A673 (cell line): ENCODE data around the gene DYNLRB2.

Experiments
- EZH2 ChIP-seq: fragments of 200-600 bp; sonication (generic); IDR thresholded peaks from 2 replicates; pipeline ENCODE4 v1.6.1; 2017; ENCODE audit warnings: borderline replicate concordance, low read depth, mild to moderate bottlenecking, mixed read lengths, antibody characterized with exemption, low read length; ENCODE audit not compliant: poor library complexity, severe bottlenecking
- TF ChIP-seq, protein P1 (sequence below): fragments of 300-800, 200-600 bp; sonication (generic); conservative IDR thresholded peaks from 2 replicates; pipeline ENCODE4 v1.5.1; 2017; ENCODE audit warnings: low read depth, mild to moderate bottlenecking, antibody characterized with exemption, low read length, moderate library complexity, mixed read lengths

GRCh38 chr16:80596507-80597207 is 55.9 kb downstream of the DYNLRB2 start:
- TF ChIP-seq, protein P1, sequence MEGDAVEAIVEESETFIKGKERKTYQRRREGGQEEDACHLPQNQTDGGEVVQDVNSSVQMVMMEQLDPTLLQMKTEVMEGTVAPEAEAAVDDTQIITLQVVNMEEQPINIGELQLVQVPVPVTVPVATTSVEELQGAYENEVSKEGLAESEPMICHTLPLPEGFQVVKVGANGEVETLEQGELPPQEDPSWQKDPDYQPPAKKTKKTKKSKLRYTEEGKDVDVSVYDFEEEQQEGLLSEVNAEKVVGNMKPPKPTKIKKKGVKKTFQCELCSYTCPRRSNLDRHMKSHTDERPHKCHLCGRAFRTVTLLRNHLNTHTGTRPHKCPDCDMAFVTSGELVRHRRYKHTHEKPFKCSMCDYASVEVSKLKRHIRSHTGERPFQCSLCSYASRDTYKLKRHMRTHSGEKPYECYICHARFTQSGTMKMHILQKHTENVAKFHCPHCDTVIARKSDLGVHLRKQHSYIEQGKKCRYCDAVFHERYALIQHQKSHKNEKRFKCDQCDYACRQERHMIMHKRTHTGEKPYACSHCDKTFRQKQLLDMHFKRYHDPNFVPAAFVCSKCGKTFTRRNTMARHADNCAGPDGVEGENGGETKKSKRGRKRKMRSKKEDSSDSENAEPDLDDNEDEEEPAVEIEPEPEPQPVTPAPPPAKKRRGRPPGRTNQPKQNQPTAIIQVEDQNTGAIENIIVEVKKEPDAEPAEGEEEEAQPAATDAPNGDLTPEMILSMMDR: no peak
- TF ChIP-seq EZH2: no peak
